CD4-positive, CD25-positive, alpha-beta regulatory T cell (primary cell): ENCODE data around the gene ITPRID2. TPM values are rescaled to one million over a fixed set of nuclear protein-coding genes. Genes with fewer than 3 reads are reported as not detected.
A peak's percentile ranks its signal among the peaks of the same experiment; 100 is the strongest.

Source experiments
- ATAC-seq, 2 donors: fragments of 150-1000 bp; cut with Tn5 transposase; one replicate each; pipeline ENCODE4 v1.10.0; 2021; ENCODE audit warnings: low read depth in 2 of 2, moderate number of reproducible peaks in 2 of 2, moderate library complexity in 1 of 2
- DNase-seq, 3 donors: peaks; one replicate each; pipeline versions ENCODE4 v3.0.0 to v3.0.0-alpha.2; 2012 to 2022; ENCODE audit warnings: mixed read lengths in 1 of 3
- H3K27ac ChIP-seq: one replicate; pipeline ENCODE4 v1.7.0; 2013; ENCODE audit warnings: mild to moderate bottlenecking, low read length; ENCODE audit not compliant: insufficient read depth, poor library complexity, severe bottlenecking
- H3K27me3 ChIP-seq: one replicate; pipeline ENCODE4 v1.7.0; 2013; ENCODE audit warnings: low read length; ENCODE audit not compliant: control insufficient read depth, insufficient read depth
- H3K36me3 ChIP-seq: one replicate; pipeline ENCODE4 v1.7.0; 2013; ENCODE audit warnings: mild to moderate bottlenecking, low read length, moderate library complexity; ENCODE audit not compliant: control insufficient read depth, insufficient read depth
- H3K4me1 ChIP-seq: 2 replicates; pipeline ENCODE4 v1.7.0; 2013; ENCODE audit warnings: mild to moderate bottlenecking, low read length; ENCODE audit not compliant: insufficient read depth, control insufficient read depth, poor library complexity, severe bottlenecking
- H3K4me3 ChIP-seq: one replicate; pipeline ENCODE4 v1.7.0; 2013; ENCODE audit warnings: low read depth, mild to moderate bottlenecking, low read length, moderate library complexity
- H3K9me3 ChIP-seq, 2 experiments: 1 replicate in 1 of 2; 2 replicates in 1 of 2; pipeline ENCODE4 v1.7.0; 2013; ENCODE audit warnings: low read length in 2 of 2, mild to moderate bottlenecking in 1 of 2, moderate library complexity in 1 of 2; ENCODE audit not compliant: control insufficient read depth in 2 of 2
- H3K27ac Mint-ChIP-seq, 3 donors: one replicate each; pipeline ENCODE4 v1.8.0; 2020 to 2022; ENCODE audit warnings: mild to moderate bottlenecking in 3 of 3, mixed read lengths in 3 of 3, moderate library complexity in 2 of 3
- H3K27me3 Mint-ChIP-seq: one replicate; pipeline ENCODE4 v1.8.0; 2022; ENCODE audit warnings: mild to moderate bottlenecking, mixed read lengths
- H3K36me3 Mint-ChIP-seq: one replicate; pipeline ENCODE4 v1.8.0; 2020; ENCODE audit warnings: mixed read lengths
- H3K4me1 Mint-ChIP-seq, 4 donors: one replicate each; pipeline ENCODE4 v1.8.0; 2020 to 2022; ENCODE audit warnings: mixed read lengths in 4 of 4, mild to moderate bottlenecking in 1 of 4
- H3K4me3 Mint-ChIP-seq, 4 donors: one replicate each; pipeline ENCODE4 v1.8.0; 2020 to 2022; ENCODE audit warnings: mild to moderate bottlenecking in 4 of 4, mixed read lengths in 4 of 4, moderate library complexity in 3 of 4
- H3K9me3 Mint-ChIP-seq, 7 donors: one replicate each; pipeline ENCODE4 v1.8.0; 2020 to 2022; ENCODE audit warnings: mixed read lengths in 7 of 7, mild to moderate bottlenecking in 3 of 7, moderate library complexity in 2 of 7
- polyA plus RNA-seq, 4 donors: library from polyadenylated mRNA; unstranded; fragments of 300-500 nt; fragmentation: Illumina TruSeq; gene quantifications; one replicate each; pipeline ENCODE4 v1.2.3, GENCODE V29; 2021
- total RNA-seq: library from RNA; stranded (reverse); gene quantifications from one replicate; pipeline ENCODE4 v1.2.3, GENCODE V29; 2022

ITPRID2 gene
- total RNA-seq (42.4 TPM), polyA plus RNA-seq (1 to 10 TPM; 1.6 to 8.4 (median 4.0) TPM)

GRCh38 chr2:181891258-181891965 is at the start of gene ITPRID2:
Gene ITPRID2, plus strand, starts transcription at chr2:181891730. Its CDS starts 337 bp downstream, at chr2:181892067.
- peak; percentile 92 to 95 for ATAC-seq
- peak within 1 kb of the TSS; percentile 91 for H3K4me3 ChIP-seq

GRCh38 chr2:181844551-181845290 is 46.8 kb upstream of the ITPRID2 start:
- no peaks in the 10 kb centered on the region for H3K4me1 Mint-ChIP-seq

More at GRCh38 chr2:181891258-181891965, at the start of gene ITPRID2:
- Mint-ChIP-seq H3K27me3 (peaks cover 33% of the 10 kb centered on the region), H3K27ac (peak within 1 kb of the TSS; percentile 6 to 93 (median 81)), H3K9me3 (no peaks in the 10 kb centered on the region), H3K4me1 (peaks cover 17 to 36% (median 32%) of the 10 kb centered on the region in 4 donors), H3K36me3 (no peaks in the 10 kb centered on the region), H3K4me3 (peak within 1 kb of the TSS; percentile 92 to 97 (median 94))
- Histone ChIP-seq H3K27ac (peak within 1 kb of the TSS; percentile 18), H3K9me3 (no peaks in the 10 kb centered on the region), H3K27me3 (peaks cover 17% of the 10 kb centered on the region), H3K4me1 (peaks cover 19% of the 10 kb centered on the region), H3K36me3 (no peaks in the 10 kb centered on the region)
- peak; percentile 52 to 78 (median 58) for DNase-seq

GRCh38 chr2:181846399-181847197 is 44.9 kb upstream of the ITPRID2 start:
- Histone ChIP-seq H3K27me3 (peaks cover 7% of the 10 kb centered on the region), H3K4me3 (no peak overlapping the region), H3K4me1 (no peaks in the 10 kb centered on the region), H3K27ac (no peak overlapping the region), H3K9me3 (no peaks in the 10 kb centered on the region), H3K36me3 (no peaks in the 10 kb centered on the region)
- H3K36me3 Mint-ChIP-seq, result no peaks in the 10 kb centered on the region
- no peak for ATAC-seq
- no peaks in the 10 kb centered on the region for H3K4me1 Mint-ChIP-seq
- no peak overlapping the region for H3K27ac Mint-ChIP-seq
- H3K4me3 Mint-ChIP-seq, result no peak overlapping the region
- peaks cover 25% of the 10 kb centered on the region for H3K27me3 Mint-ChIP-seq
- peaks cover 0 to 2% (median 0%) of the 10 kb centered on the region in 7 donors for H3K9me3 Mint-ChIP-seq
- no peak for DNase-seq

More at GRCh38 chr2:181844551-181845290, 46.8 kb upstream of the ITPRID2 start:
- DNase-seq (no peak), ATAC-seq (no peak)
- H3K27ac Mint-ChIP-seq, result no peak overlapping the region
- H3K27me3 Mint-ChIP-seq, result peaks cover 36% of the 10 kb centered on the region
- Histone ChIP-seq H3K4me3 (no peak overlapping the region), H3K27ac (no peak overlapping the region), H3K4me1 (no peaks in the 10 kb centered on the region), H3K9me3 (no peaks in the 10 kb centered on the region), H3K27me3 (peaks cover 7% of the 10 kb centered on the region), H3K36me3 (no peaks in the 10 kb centered on the region)
- H3K9me3 Mint-ChIP-seq, result peaks cover 0 to 2% (median 0%) of the 10 kb centered on the region in 7 donors
- H3K4me3 Mint-ChIP-seq, result no peak overlapping the region
- no peaks in the 10 kb centered on the region for H3K36me3 Mint-ChIP-seq

DNA sequence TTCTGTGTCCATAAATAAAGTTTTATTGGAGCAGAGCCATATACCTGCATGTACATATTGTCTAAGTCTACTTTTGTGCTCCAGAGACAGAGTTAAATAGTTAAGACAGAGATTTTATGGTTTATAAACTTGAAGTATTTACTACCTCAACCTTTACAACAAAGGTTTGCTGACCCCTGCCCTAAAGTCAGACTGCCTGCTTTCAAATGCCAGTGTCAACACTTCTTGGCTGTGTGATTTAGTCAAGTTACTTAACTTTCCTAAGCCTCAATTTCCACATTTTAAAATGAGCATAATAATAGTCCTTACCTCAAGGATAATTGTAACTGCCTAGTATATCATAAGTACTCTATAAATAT is 44.4 kb upstream of the ITPRID2 start:
- no peaks in the 10 kb centered on the region for H3K9me3 ChIP-seq
- peaks cover 0 to 2% (median 0%) of the 10 kb centered on the region in 7 donors for H3K9me3 Mint-ChIP-seq
- no peaks in the 10 kb centered on the region for H3K4me1 ChIP-seq
- DNase-seq (no peak), ATAC-seq (no peak)
- H3K27me3 Mint-ChIP-seq, result peaks cover 26% of the 10 kb centered on the region
- no peaks in the 10 kb centered on the region for H3K4me1 Mint-ChIP-seq
- no peak overlapping the region for H3K4me3 ChIP-seq
- H3K27me3 ChIP-seq, result peaks cover 7% of the 10 kb centered on the region
- no peaks in the 10 kb centered on the region for H3K36me3 Mint-ChIP-seq
- no peak overlapping the region for H3K4me3 Mint-ChIP-seq
- no peak overlapping the region for H3K27ac ChIP-seq
- no peak overlapping the region for H3K27ac Mint-ChIP-seq
- no peaks in the 10 kb centered on the region for H3K36me3 ChIP-seq

- ATAC-seq (no peak), DNase-seq (no peak)
- Mint-ChIP-seq H3K36me3 (no peaks in the 10 kb centered on the region), H3K9me3 (peaks cover 0 to 2% (median 0%) of the 10 kb centered on the region in 7 donors), H3K4me3 (no peak overlapping the region), H3K4me1 (no peaks in the 10 kb centered on the region), H3K27ac (no peak overlapping the region), H3K27me3 (peaks cover 30% of the 10 kb centered on the region)
- Histone ChIP-seq H3K36me3 (no peaks in the 10 kb centered on the region), H3K9me3 (no peaks in the 10 kb centered on the region), H3K4me1 (no peaks in the 10 kb centered on the region), H3K27me3 (peaks cover 7% of the 10 kb centered on the region), H3K27ac (no peak overlapping the region), H3K4me3 (no peak overlapping the region)
Observed at GRCh38 chr2:181847702-181848101, 43.8 kb upstream of the ITPRID2 start.

DNA sequence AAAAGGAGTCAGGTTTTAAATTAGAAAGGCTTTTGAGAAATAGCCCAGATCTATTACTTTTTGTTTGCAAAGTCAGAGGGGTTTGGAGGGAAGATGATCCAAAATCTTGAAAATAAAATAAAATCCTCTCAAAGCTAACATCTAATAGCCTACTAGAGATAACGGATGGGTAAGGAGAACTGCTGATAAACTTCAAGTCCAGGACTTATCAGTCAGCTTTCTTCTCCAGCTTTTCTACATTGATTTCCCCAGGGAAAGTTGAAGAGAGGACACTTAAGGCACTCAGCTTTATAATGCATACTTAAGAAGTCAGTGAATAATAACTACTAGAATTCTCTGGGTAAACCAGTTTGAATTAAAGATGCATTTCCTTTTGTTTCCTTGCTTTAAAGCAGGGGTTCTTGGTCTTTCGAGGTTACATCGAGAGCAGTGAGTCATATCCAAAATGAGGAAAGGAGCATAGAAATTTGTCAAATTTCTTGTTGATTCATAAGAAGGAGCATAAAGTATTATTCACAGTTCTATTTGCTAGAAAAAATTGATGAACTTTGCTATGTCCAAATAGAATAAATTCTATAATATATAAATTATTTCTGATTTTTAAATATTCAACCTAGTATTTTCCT is 43.2 kb upstream of the ITPRID2 start:
- H3K36me3 Mint-ChIP-seq, result no peaks in the 10 kb centered on the region
- H3K27ac ChIP-seq, result no peak overlapping the region
- H3K4me1 ChIP-seq, result no peaks in the 10 kb centered on the region
- DNase-seq, result no peak
- H3K9me3 Mint-ChIP-seq, result peaks cover 0 to 2% (median 0%) of the 10 kb centered on the region in 7 donors
- H3K4me1 Mint-ChIP-seq, result peaks cover 0 to 2% (median 0%) of the 10 kb centered on the region in 4 donors
- H3K27me3 Mint-ChIP-seq, result peaks cover 23% of the 10 kb centered on the region
- H3K27ac Mint-ChIP-seq, result no peak overlapping the region
- ATAC-seq, result no peak
- H3K4me3 ChIP-seq, result no peak overlapping the region
- H3K36me3 ChIP-seq, result no peaks in the 10 kb centered on the region
- H3K9me3 ChIP-seq, result no peaks in the 10 kb centered on the region
- H3K27me3 ChIP-seq, result peaks cover 7% of the 10 kb centered on the region
- no peak overlapping the region for H3K4me3 Mint-ChIP-seq

DNA sequence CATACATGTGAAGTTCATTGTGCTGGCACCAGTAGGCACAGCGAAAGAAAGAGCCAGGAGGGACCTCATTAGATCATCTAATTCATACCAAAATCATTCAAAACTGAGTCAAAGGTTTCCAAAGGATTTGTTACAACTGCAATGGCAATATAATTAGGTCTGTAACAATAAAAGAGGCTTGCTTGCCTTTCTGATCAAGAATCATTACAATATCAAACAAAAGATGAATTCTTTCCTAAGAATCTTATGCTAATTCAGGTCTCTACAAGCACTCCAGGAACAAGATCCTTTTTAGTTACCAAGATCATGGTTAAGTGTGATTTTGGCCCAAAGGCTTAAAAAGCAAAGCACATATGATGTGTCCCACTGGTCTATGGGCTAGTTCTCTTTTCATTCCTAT is 41.9 kb upstream of the ITPRID2 start:
- H3K4me3 Mint-ChIP-seq, result no peak overlapping the region
- Histone ChIP-seq H3K27ac (no peak overlapping the region), H3K27me3 (peaks cover 6% of the 10 kb centered on the region), H3K4me3 (no peak overlapping the region), H3K36me3 (no peaks in the 10 kb centered on the region), H3K9me3 (no peaks in the 10 kb centered on the region), H3K4me1 (no peaks in the 10 kb centered on the region)
- ATAC-seq, result no peak
- H3K27me3 Mint-ChIP-seq, result peaks cover 18% of the 10 kb centered on the region
- H3K36me3 Mint-ChIP-seq, result no peaks in the 10 kb centered on the region
- H3K9me3 Mint-ChIP-seq, result peaks cover 0 to 1% (median 0%) of the 10 kb centered on the region in 7 donors
- H3K4me1 Mint-ChIP-seq, result peaks cover 0 to 2% (median 0%) of the 10 kb centered on the region in 4 donors
- H3K27ac Mint-ChIP-seq, result no peak overlapping the region
- no peak for DNase-seq
